Sciatic nerve (tissue), 2 donors: Measurements from ENCODE around the gene CD248. TPM values are rescaled to one million over a fixed set of nuclear protein-coding genes. Genes with fewer than 3 reads are reported as not detected.

Source experiments
- ATAC-seq: fragments of 200-7000 bp; cut with Tn5 transposase; one replicate; pipeline ENCODE4 v1.9.1; 2020; ENCODE audit warnings: mild to moderate bottlenecking, moderate library complexity
- DNase-seq: peaks from one replicate; pipeline ENCODE4 v3.0.0-alpha.2; 2020; ENCODE audit warnings: low spot score
- intact Hi-C: fragments of 100-400 bp; cut with DNase I; formaldehyde crosslinking; loops from one replicate; pipeline ENCODE4 v1.14.2; 2022
- total RNA-seq: library from RNA; stranded (reverse); fragmentation: NEBNext Ultra II Directional; extraction: Animal tissue kit (Norgen Biotek cat#: 25700); gene quantifications from one replicate; pipeline ENCODE4 v1.2.1, GENCODE V29; 2021
- donor health status: DM: no; HTN: no; CAD: no.
- donor health status: DM: no; HTN: no; CAD: no.

CD248 gene
- total RNA-seq, 1 donor from 2014 or later = 35.1 TPM

DNA sequence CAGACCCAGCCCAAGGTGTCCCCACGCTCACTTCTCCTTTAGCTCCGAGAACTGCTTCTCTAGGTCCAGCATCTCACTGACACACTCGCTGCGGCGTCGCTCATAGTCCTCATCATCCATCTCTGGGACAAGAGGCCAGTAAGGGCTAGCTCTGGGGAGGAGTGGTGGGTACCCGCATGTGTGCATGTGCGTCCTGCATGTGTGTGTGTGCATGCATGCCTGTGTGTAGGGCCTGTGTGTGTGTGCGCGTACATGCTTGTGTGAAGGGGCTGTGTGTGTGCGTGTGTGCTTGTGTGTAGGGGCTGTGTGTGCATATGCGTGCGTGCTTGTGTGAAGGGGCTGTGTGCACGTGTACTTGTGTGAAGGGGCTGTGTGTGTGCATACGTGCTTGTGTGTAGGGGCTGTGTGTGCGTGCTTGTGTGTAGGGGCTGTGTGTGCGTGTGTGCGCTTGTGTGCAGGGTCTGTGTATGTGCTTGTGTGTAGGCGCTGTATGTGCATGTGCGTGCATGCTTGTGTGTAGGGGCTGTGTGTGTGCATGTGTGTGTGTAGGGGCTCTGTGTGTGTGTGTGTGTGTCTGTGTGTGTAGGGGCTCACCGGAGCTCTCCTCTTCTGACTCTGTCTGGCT is 24.8 kb upstream of the CD248 start:
- DNase-seq (no peak), ATAC-seq (no peak)
- intact Hi-C loops = no loop called here

DNA sequence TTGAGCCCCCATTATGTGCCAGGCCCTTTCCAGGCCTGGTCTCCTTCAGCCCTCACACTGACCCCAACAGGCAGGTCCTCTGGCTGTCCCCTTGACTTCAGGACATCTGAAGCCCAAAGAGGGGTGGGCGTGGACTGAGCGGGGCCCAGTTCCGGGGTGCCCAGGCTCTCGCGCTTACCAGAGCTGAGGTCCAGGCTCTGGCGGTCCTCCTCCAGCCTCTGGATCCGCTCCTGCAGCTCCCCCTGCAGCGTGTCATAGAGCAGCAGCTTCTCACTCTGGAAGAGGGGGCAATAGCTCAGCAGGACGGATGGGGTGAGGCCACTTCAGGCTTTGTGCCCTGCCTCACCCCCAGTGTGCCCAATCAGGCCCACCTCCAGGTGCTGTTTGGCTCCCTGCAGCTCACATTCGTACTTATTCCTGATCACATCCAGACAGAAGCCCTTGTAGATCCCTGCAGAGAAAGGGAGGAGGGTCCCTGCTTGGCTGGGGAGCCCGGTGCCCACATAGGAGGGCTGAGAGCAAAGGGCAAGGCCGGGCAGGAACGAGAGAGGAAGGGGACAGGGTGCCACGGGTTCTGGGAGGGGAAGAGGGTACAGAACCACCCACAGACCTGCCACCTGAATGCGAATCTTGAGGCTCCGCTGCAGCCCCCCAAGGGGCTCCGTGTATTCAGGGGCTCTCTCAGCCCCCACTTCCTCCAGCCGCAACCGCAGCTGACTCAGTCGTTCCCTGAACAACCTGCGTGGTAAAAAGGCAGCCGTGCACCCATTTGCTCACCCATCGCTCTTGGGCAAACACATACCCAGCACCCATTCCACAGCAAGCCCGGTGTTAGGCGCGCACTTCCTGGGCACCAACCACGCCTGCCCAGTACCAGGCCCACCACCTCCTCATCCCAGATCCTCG is 24.0 kb upstream of the CD248 start:
- DNase-seq (no peak), ATAC-seq (no peak)
- intact Hi-C loops = no loop called here

- DNase-seq (no peak), ATAC-seq (no peak)
- intact Hi-C loops = no loop called here
These were observed 23.0 kb upstream of the CD248 start for GRCh38 chr11:66339686-66340483.

- intact Hi-C loops = no loop called here
- DNase-seq = no peak
- ATAC-seq = no peak
These were observed 22.4 kb upstream of the CD248 start for GRCh38 chr11:66339162-66339675.

- no peak for ATAC-seq
These were observed 21.7 kb upstream of the CD248 start for GRCh38 chr11:66338276-66339161.

GRCh38 chr11:66337103-66337899 is 20.5 kb upstream of the CD248 start:
- DNase-seq (no peak), ATAC-seq (peak; percentile 11)
- intact Hi-C loops = no loop called here

More at GRCh38 chr11:66338276-66339161, 21.7 kb upstream of the CD248 start:
- intact Hi-C loops = no loop called here
- no peak for DNase-seq

DNA sequence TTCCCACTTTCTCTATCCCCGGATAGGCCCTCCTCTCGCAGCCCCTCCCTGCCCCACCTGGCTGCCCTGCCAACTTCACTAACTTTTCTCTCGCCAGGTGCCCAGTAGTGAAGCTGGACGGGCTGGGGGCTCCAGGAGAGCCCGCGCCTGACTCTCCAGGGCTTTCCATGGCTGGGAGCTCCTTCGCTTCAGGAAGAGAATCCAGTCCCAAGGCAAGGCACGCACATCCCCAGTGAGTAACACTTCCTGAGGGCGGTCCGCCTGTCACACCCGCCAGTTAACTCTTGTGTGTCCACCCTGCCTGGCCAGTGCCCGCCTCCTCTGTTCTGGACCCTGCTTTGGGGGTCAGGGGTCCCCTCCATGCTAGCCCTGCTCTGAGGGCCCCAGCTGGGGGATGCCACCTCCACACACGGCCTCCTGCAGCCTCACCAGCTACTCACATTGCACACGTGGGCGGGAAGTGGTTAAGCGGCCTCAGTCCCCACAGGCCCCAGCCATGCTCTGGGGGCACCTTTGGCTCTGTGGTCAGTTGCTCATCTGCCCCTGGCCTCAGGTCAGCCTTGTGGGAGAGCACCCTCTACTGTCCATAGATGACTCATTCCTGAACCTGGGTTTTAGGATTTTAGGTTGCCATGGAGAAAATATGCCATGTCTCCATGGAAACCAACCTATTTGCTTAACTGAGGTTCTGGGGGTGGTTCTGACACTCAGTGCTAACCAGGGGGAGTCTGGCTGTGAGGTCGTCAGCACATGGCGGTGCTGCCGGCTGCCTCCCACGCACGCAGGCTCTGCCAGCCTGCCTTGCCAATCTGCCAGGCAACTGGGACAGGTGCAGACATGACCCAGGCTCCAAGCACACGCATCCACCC is 19.6 kb upstream of the CD248 start, which contains the start of gene RIN1:
Gene RIN1, minus strand, starts transcription at position 201 of the 869 bp plus-strand sequence. Its CDS starts 32 bp downstream, at position 169.
- ATAC-seq (peak; percentile 82), DNase-seq (no peak)
- intact Hi-C loops = no loop called here

DNA sequence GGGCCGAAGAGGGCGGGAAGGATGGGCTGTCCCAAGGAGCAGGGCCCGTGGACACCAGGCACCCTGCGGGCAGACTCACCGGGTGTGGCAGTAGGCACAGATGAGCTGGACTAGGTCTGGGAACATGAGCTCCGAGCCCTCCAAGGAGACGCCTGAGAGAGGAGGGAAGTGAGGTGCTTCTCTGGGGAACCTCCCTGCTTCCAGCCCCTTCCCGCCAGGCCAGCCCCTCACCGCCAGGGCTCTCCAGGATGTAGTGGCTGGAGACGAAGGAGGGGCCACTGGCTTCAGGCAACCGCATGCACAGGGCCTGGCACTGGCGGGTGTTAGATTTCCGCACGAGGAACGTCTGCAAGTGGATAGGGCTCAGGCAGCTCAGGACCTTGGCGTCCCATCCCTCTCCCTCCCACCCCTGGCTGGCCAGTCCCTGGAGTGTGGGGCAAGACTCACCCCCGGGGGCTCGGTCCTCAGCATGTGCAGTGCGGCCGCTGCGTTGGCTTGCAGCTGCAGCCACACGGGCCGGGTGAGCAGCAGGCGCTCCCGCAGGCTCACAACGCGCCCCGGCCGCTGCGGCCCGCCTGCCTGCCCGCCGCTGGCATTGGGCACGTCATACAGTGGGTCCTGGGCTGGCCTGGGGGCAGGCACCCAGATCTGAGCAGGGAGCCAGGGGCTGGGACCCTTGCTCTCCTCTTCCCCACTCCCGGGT is 18.8 kb upstream of the CD248 start:
- intact Hi-C loops = no loop called here
- DNase-seq (no peak), ATAC-seq (peak; percentile 12)

- no peak for DNase-seq
- no peak for ATAC-seq
- intact Hi-C loops = no loop called here
These were observed 18.0 kb upstream of the CD248 start for GRCh38 chr11:66334605-66335442.

DNA sequence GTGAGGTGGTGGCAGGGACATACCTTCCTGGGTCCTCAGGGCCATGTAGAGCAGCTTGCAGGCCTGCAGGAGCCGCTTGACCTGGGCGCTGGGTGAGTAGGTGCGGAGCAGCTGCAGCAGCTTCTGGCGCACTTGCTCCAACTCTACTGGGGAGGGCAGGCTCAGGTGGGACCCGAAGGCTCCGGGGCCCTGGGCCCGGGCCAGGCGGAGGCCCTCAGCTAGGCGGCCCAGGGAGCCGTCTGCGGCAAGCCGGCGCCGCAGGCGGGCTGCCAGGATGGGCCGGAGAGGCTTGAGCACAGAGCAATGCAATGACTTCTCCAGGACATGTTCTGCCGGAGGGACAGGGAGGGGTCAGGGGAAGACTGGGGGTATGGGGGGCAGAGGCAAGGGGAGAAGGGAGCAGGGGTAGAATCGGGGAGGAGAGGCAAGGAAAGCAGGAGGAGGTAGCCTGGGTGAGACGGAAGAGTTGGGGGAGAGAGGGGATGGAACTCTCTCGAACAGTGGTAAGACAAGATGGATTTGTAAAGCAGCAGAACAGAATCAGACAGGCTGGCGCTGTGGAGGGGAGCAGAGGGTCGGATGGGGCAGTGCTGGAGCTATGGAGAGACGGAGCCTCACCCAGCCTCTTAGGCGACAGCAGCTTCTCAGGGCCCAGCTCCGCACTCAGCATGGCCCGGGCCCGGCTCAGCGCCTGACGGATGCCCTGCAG is 17.2 kb upstream of the CD248 start:
- ATAC-seq = no peak
- intact Hi-C loops = no loop called here
- no peak for DNase-seq

DNA sequence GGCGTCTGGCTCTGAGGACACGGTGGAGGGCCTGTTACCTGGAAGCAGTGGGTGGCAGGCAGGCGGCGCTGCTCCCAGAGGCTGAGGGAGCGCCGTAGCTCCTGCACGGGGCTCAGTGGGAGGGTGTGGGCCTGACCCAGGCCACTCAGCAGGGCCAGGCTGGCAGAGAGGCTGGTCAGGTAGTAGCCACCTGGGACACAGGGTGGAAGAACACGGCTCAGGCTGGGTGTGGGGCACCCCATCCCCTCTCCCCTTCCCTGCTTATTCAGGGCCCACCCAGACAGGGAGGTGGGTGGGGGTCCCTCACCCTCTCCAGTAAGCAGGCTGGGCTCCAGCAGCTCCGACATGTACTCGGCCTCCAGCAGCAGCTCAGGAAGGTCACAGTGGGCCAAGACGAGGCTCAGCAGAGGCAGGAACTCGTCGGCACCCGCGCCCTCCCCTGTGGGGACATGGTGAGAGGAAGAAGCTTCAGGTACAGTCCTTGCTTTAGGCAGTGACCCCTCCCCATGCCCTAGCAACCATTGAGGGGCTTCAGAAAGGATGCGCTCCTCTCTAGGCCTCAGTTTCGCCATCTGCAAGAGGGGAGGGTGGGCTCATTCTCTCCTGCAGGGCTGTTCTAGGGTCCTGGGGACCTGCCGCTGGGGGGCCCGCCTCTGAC is 16.5 kb upstream of the CD248 start:
- no peak for ATAC-seq
- no peak for DNase-seq
- intact Hi-C loops = no loop called here

- ATAC-seq = no peak
- intact Hi-C loops = no loop called here
- DNase-seq = no peak
These were observed 15.8 kb upstream of the CD248 start for GRCh38 chr11:66332371-66333219.
